ENCODE measurements around the gene TMED1.

Gene TMED1

DNA sequence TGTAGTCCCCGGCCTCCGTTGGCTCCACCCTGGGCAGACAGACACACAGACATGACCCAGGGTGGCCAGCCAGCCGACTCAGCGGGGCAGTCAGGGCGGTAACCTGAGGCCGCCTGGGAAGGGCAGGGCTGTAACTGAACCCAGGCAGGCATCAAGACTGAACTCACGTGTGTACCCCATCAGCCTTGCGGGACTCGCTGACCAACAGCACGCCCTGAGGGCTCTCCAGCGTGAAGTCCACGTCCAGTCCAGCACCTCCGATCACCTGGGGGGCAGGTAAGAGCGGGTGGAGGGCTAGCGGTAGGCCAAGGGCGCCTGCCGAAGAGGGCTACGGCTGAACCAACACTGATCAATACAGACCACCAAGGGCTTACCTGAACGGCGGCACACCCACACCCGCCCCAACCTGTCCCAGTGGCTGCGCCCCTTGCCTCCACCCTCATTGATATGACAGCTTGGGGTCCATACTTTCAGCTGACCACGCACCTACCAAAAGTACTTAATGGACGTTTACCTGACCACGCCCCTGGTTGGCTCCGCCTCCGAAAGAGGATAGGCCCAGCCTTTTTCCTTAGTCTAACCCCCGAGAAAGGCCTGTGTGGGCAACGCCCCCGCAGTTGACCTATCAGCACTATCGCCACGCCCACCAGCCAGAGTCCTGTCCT, 791 bp downstream of the TMED1 start:
- DNase-seq (ENCODE audit: low read depth in 2 of 3, low spot score in 2 of 3), result no peak

DNA sequence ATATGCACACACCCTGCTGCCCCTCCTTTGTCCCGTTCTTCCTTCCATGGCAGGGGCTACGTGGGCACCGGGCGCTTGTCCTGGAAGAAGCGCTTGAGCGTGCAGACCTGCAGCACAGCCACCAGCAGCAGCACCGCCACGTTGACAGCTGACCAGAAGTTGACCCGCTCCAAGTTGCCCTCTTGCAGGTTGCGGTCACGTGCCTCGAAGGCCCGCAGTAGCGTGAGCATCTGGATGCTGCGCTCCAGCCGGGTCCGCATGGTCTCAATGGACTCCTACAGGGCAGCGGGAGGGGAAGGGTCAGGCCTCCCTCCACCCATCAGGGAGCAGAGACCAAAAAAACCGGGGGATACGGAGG, 3.1 kb downstream of the TMED1 start:
- no peak for DNase-seq (ENCODE audit: low read depth in 2 of 3, low spot score in 2 of 3)

DNA sequence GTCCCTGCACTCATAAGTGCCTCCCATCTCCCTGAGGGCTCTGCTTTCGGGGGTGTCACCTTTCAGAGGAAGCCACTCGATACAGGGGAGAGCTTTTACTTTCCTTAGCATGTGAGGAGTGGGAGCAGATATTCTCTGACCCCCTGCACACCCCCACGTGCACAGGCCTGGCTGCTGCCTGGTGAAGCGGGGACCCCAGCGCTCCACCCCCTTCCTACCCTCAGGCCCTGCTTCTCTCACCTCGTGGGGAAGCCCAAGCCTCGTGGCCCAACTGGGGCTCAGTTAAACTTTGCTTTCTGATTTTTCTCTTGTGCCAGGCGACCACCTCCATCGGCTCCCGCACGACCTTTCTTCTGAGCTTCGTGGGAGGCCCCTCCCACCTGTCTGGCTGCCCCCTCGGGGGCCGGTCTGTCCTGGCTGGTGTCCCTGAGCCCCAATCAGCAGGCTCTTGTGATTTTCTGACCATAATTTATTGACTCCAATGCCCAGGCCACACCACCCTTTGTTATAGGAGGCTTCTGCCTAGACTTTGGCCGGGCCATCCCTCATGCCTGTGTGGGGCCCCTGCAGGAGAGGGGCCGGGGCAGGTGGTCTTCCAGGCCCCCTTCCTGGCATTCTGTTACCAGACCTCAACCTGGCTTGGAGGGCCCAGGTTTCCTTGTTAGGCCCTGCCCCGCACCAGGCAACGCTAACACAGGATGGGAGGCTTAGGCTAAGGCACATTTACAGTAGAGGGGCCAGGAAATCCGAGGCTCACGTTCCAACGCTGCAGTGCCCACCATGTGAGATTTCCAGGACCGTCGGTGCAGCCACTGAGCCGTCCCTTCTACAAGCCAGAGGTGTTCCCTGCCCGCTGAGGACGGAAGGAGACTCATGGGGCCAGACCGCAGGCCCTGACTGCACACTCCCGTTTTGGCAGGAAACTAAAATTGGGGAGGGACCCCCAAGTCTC, 3.7 kb downstream of the TMED1 start:
- no peak for DNase-seq (ENCODE audit: low read depth in 2 of 3, low spot score in 2 of 3)

DNA sequence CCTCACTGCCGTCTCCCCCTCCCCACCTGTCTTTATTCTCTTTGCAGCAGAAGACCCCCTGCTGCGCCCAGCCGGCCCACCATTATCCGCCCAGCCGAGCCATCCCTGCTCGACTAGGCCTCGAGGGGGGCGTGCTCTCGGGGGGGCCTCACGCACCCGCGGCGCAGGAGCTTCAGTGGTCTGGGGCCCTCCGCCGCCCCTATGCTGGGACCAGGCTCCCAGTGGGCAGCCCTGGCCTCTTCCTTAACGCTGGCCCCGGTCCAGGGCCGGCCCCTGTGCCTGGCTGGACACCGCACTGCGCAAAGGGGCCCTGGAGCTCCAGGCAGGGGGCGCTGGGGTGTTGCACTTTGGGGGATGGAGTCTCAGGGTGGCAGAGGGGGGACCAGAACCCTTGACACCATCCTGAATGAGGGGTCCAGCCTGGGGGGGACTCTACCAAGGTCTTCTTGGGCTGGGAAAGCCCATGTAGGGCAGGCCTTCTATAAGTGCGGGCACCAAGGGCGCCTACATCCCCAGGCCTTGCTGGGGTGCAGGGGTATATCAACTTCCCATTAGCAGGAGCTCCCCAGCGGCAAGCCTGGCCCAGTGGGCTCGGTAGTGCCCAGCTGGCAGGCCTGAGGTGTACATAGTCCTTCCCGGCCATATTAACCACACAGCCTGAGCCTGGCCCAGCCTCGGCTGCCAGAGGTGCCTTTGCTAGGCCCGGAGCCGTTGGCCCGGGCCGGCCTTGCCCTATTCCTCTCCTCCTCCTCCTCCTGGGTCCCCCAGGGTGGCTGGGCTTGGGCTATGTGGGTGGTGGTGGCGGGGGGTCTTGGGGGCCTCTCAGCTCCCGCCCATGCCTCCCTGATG, 4.9 kb downstream of the TMED1 start:
- no peak for DNase-seq (ENCODE audit: low read depth in 2 of 3, low spot score in 2 of 3)

DNA sequence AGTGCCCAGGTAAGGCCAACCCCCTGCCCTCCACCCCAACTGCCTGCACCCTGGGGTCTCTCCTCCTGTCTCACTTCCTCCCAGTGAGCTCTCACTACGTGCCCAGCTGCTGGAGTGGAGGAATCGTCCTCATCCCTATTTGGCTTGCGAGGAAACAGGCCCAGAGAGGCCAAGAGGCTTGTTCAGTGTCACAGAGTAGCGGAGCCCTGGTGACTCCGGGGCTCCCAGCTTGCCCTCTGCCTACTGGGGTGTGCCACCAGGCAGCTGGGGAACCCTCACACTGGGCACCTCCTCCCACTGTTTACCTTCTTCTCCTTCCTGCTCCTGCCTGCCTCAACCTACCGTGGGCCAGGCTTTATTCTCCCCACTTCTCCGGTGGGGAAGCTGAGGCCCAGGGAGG, 5.6 kb downstream of the TMED1 start:
- DNase-seq (ENCODE audit: low read depth in 2 of 3, low spot score in 2 of 3), result no peak

DNA sequence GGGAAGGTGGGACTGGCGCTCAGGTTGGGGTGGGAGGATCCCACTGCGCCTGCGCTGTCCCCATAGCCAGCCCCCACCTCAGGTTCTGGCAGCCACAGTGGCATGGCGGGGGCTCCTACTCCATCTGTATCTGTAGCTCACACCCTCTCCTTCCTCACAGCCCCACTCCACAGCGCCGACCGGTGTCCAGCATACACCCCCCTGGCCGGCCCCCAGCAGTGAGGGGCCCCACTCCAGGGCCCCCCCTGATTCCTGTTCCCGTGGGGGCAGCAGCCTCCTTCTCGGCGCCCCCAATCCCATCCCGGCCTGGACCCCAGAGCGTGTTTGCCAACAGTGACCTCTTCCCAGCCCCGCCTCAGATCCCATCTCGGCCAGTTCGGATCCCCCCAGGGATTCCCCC, 6.0 kb downstream of the TMED1 start:
- DNase-seq (ENCODE audit: low read depth in 2 of 3, low spot score in 2 of 3), result no peak

DNA sequence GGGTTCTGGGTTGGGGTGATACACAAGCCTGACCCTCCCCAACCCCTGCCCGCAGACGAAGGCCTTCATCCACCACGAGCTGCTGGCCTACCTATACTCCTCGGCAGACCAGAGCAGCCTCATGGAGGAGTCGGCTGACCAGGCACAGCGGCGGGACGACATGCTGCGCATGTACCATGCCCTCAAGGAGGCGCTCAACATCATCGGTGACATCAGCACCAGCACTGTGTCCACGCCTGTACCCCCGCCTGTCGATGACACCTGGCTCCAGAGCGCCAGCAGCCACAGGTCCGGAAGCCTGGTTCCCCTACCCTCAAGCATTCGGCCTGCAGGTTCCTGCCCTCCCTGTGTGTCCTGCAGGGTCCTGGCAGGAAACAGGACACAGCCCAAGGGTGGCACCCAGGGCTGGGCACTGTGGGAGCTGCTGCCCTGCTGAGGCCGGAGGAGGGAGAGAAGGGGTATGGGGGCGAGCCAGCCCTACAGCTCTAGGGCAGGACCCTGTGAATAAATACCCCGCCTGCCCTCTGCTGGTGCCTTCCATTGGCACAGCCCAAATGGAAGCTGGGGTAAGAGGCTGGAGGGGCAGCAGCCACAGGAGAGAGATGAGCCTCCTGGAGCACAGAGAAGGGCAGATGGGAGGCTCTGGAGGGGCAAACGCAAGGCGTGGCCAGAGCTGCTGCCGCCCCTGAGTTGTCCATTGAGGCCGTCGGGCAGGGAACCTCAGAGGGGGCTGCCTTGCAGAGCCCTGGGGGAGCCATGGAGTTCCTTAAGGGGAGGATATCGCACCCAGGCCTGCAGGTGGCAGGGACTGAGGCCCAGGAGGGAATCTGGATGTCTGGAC, 6.8 kb downstream of the TMED1 start:
- no peak for DNase-seq (ENCODE audit: low read depth in 2 of 3, low spot score in 2 of 3)

DNA sequence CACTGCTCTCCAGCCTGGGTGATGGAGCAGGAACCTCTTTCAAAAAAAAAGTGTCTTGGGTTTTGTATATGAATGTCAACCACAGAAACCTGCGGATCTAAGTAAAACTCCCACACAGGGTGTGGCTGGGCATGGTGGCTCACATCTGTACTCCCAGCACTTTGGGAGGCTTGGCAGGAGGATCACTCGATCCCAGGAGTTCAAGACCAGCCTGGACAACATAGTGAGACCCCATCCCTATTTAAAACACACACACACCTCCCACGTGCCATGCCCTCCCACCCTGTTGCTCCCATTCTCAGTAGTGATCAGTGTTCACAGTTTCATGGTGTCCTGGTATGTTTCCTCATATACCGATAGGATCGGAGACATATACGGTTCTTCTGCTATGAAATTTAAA, 9.2 kb downstream of the TMED1 start:
- DNase-seq (ENCODE audit: low read depth in 2 of 3, low spot score in 2 of 3), result no peak

DNA sequence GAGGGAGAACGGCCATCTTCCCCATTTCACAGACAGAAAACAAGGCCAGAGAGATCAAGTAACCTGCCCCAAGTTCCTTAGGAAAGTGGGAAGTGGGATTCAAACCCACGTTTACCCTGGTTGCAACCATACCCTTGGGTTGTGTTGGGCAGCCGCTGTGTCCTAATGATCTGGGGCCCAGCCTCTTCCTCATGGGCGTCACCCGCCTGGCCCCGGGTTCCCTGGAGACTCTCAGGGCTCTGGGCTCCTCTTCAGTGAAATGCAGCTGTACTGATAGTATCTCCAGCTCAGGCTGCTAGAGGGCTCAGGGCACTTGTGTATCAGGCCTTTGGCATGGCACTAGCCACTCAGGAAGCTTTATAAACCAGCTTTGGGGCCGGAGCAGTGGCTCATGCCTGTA, 9.8 kb downstream of the TMED1 start:
- DNase-seq (ENCODE audit: low read depth in 2 of 3, low spot score in 2 of 3), result no peak

DNA sequence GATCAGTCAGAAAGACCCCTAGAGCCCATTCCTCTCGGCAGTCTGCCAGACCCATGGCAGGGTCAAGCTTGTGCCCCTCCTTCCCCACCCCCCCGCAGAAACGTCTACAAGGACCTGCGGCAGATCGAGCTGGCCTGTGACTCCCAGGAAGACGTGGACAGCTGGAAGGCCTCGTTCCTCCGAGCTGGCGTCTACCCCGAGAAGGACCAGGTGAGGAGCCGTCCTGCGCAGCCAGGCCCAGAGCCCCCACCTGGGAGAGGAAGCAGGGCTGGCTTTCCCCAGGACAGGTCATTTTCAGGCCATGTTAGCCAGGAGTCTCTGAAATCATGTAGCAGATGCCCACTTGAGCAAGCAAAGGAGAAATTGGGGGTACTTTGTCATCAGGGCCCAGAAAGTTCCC, 12.3 kb downstream of the TMED1 start:
- DNase-seq (ENCODE audit: low read depth in 2 of 3, low spot score in 2 of 3), result no peak

DNA sequence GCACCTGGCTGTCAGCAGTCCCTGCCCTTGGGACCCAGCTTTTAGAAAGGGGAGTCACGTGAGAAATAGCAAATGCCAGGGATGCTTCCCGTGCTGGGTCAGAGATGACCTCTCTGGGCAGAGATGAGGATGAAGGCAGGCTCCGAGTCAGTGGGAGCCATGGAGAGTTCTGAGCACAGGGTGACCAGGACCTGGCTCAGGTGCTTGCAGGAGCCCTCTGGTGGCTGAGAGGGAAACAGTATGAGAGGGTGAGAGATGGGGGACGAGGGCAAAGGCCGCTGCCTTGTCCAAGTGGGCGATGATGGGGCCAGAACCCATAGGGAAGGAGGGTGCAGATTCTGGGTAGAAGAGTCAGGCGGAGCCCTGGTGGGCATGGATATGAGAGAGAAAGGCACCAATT, 15.8 kb downstream of the TMED1 start:
- no peak for DNase-seq (ENCODE audit: low read depth in 2 of 3, low spot score in 2 of 3)

DNA sequence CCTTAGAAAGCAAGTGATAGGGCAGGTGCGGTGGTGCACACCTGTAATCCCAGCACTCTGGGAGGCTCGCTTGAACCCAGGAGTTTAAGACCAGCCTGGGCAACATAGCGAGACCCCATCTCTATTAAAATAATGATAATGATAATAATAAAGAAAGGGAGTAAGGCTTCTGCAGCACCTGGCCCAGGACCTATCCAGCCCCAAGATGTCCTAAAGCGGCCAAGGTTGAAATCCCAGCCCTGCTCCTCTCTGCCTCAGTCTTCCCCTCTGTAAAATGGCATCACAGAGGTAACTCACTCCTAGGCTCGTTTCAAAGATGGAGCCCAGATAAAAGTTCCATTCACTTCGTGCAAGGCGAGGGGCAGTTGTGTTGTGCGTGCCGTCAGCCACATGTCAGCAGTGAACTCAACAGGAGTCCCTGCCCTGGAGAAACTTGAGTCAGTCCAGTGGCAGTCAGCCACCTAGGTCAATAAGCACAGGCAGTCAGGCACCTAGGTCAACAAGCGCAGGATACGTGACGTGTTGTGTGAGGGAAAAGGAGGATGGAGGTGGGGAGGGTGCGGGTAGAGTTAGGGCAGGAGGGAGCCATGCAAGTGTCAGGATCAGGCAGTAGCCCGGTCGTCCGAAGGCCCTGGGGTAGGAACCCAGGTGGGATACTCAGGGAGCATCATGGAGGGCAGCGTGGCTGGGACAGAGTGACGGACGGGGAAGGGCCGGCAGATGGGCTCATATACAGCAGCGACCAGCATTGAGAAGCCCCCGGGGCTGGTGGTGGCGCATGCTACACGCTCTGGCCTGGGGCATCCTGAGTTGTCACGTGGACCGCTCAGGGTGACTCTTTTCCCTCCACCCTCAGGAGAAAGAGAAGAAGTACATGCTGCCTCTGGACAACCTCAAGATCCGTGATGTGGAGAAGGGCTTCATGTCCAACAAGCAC, 16.6 kb downstream of the TMED1 start:
- DNase-seq (ENCODE audit: low read depth in 2 of 3, low spot score in 2 of 3), result no peak

DNA sequence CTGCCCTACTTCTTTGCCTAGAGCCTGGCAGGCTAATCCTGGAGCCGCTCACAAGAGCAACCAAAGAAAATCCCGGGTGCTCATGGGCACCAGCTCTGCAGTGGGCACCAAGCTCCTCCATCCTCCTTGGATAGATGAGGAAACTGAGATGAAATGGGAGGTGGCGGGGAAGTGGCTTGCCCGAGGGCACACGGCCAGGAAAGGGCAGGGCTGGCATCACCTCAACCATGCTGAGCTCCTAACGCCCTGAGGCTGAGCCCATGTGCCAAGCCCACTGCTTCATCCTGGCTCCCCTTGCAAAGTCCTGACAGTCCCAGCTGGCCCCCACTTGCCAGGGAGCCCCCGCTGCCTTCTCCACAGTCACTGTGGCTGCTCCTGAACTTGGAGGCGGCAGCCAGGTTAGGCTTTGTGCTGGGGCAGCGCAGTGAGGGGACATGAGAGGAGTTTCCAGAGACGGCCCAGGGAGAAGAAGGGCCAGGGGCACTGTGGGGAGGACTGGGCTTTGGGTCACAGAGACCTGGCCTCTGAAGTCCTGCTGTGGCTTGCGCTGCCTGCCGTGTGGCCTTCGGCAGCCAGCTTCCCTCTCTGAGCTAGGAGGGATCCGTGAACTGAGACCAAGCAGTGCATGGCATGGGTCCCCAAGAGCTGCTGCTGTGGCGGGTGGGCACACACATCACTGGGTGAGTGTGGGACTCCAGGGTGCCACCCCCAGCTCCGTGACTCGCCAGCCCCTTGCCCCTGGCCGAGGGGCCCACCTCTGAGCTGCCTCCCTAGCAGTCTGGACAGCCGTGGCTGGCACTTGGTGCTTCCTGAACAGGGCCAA, 17.5 kb downstream of the TMED1 start:
- no peak for DNase-seq (ENCODE audit: low read depth in 2 of 3, low spot score in 2 of 3)

DNA sequence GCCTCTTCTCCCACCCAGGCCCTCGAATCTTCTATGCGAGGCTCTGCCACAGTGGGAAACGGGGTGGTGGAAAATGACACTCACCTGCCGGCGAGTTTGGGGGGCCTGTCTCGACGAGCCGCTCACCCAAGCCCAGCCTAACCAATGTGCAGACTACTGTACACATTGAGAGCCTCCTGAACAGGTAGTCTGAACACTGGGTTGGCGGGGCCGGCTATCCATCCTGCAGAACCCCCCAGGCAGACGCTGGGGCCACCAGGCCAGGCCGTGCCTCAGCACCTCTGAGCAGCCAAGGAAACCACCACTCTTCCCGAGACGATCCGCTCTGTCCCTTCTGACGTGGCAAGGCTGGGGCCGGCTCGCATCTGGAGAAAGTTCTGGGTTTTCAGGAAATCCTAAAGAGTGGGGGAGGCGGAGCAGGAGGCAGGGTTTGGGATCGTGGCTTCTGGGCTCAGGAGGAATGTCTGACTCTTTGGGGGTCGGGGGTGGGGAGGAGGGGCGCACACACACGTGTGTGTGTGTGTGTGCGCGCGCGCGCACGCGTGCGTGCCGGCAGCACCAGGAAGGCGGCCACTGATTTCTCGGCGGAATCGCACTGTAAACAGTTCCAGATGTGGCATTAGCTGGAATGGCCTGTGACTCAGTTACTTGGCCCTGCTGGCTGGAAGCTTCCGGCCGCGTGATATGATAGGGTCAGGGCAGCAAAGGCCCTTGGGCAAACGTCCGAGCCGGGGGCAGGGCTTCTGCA, 18.5 kb downstream of the TMED1 start:
- DNase-seq (ENCODE audit: low read depth in 2 of 3, low spot score in 2 of 3), result no peak

DNA sequence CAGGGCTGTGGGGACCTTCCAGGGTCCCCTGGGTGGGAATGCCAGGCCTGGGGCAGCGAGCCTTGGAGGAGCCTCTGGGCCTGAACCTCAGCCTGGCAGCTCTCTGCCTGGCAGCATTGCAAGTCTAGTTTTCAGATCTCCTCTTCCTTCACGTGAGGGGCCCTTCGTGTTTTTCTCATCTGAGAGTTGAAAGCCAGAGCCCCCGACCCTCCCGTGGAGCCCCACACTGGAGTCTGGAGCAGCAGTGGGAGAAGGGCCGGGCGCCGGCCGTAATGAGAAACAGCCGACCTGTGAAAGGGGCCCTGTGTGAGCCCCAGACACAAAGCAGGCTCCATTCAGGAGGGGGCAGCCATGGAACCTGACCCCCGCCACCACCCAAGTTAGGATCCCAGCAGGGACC, 19.3 kb downstream of the TMED1 start:
- DNase-seq (ENCODE audit: low read depth in 2 of 3, low spot score in 2 of 3), result no peak

DNA sequence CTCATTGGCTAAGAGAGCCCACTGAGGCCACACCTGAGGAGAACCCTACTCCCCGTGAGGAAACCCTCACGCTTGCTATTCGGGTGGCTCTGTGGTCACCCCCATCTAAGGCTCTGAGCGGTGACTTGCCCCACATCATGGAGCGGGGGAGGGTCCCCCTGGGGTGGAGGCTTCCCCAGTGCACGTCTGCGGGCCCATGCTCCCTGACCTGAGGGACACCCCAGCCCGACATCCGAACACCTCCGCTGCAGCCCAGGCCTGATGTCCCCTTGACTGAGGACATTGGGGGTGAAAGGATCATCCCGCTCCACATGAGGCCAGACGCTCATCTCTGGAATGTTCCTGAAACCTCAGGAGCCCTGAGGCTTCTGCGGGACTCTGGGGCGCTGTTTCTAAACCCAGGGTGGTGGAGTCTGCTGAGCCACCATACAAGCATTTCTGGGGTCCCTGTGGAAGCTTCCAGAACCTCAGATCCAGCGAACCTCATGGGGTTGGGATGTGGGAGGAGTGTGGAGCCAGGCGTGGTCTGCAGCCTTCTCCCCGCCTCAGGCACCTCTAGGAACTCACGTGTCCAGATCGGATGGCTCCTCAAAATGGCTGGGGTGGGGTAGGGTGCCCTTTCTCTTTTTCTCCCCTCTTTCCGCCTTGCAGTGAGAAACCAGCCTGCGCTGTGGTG, 19.9 kb downstream of the TMED1 start:
- DNase-seq (ENCODE audit: low read depth in 2 of 3, low spot score in 2 of 3), result no peak

DNA sequence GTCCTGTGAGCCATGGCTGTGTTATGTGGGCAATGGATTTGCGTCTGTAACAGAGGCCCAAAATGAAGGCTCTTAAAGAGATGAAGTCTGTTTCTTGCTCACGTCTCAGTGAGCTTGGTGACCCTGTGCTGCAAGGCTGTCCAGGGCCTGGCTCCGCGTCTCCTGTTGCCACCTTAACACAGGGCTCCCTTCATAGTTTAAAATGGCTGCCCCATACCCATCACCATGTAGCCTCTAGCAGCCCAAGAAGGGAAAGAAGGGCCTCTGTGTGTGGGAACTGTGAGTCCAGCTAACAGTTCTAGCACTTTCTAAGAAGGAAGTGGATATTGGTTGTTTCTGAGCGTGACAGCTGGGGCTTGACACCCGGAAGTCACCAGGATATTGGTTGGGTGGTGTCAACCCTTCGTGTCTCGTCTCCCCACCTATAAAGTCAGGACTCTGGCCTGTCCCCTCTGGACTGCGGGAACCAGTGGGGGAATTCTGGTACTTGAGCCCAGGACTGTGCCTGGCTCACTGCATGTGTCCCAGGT, 20.9 kb downstream of the TMED1 start:
- DNase-seq (ENCODE audit: low read depth in 2 of 3, low spot score in 2 of 3), result no peak
